ENCODE results near the gene TMEM150A. TPM values are rescaled to one million over a fixed set of nuclear protein-coding genes. Genes with fewer than 3 reads are reported as not detected.
A peak's percentile ranks its signal among the peaks of the same experiment; 100 is the strongest.

Gene TMEM150A
- total and polyA plus RNA-seq, 2 of the 13 experiments (the other 11 are each of a cell fraction or from before 2014, with no cell fraction given) = 30.1 to 70.4 TPM

GRCh38 chr2:85594715-85595300, 7.7 kb downstream of the TMEM150A start (continued):
- TF ChIP-seq DMTF1 (CRISPR knock-in tag; IDR thresholded peaks at IDR 0.05) (peak; percentile 75; the same call in 1 of the 2 replicates), NR1H2 (CRISPR knock-in tag; IDR thresholded peaks at IDR 0.05; ENCODE audit: borderline replicate concordance, low read depth) (no peak), FOXP1 (IDR thresholded peaks at IDR 0.05) (no peak), FOXP1 (CRISPR knock-in tag; IDR thresholded peaks at IDR 0.05) (no peak), FOSL2 (CRISPR knock-in tag; IDR thresholded peaks at IDR 0.05) (no peak), ZNF432 (CRISPR knock-in tag; IDR thresholded peaks at IDR 0.05; ENCODE audit: borderline replicate concordance) (no peak), ZNF629 (CRISPR knock-in tag; conservative IDR thresholded peaks at IDR 0.05) (no peak), ZNF407 (CRISPR knock-in tag; IDR thresholded peaks at IDR 0.05; ENCODE audit: not compliant biosample characterization) (peak; percentile 50), TCF12 (IDR thresholded peaks at IDR 0.05) (no peak), TCF12 (CRISPR knock-in tag; IDR thresholded peaks at IDR 0.05) (0 out of 2 replicates have a peak, but pooled peaks have one; percentile 48), ADNP (CRISPR knock-in tag; IDR thresholded peaks at IDR 0.05) (no peak), KLF9 (CRISPR knock-in tag; IDR thresholded peaks at IDR 0.05; ENCODE audit: low read depth) (no peak), ATF6 (CRISPR knock-in tag; conservative IDR thresholded peaks at IDR 0.05) (no peak), GTF3A (CRISPR knock-in tag; conservative IDR thresholded peaks at IDR 0.05) (no peak), SNAI1 (CRISPR knock-in tag; IDR thresholded peaks at IDR 0.05; ENCODE audit: borderline replicate concordance) (no peak; the same call in 1 of the 2 replicates), POLR2AphosphoS2 (IDR thresholded peaks at IDR 0.05; ENCODE audit: low read depth, low read length) (no peak), RFX1 (IDR thresholded peaks at IDR 0.05) (no peak)
